Psoas muscle (tissue), 8 donors: ENCODE data around the gene CSHL1. TPM values are rescaled to one million over a fixed set of nuclear protein-coding genes. Genes with fewer than 3 reads are reported as not detected.

Source experiments
- ATAC-seq, 4 donors: fragments of 200-7000 bp; cut with Tn5 transposase; one replicate each; pipeline ENCODE4 v1.9.1; 2020; ENCODE audit warnings: moderate library complexity in 3 of 4, mild to moderate bottlenecking in 2 of 4
- DNase-seq, 2 donors: peaks; one replicate each; pipeline ENCODE4 v3.0.0-alpha.2; 2020
- H3K27ac ChIP-seq: fragments of 200-600 bp; one replicate; pipeline ENCODE4 v1.8.0; 2022
- H3K27me3 ChIP-seq, 3 donors: fragments of 200-600 bp in 1 of 3; one replicate each; pipeline versions ENCODE4 v1.6.1 to v1.8.0; 2013 to 2022; ENCODE audit warnings: low read length in 2 of 3, mild to moderate bottlenecking in 2 of 3, moderate library complexity in 1 of 3; ENCODE audit not compliant: insufficient read depth in 3 of 3
- H3K36me3 ChIP-seq, 2 donors: fragments of 200-600 bp in 1 of 2; one replicate each; pipeline versions ENCODE4 v1.6.1 to v1.8.0; 2013 to 2022; ENCODE audit warnings: low read depth in 1 of 2, mild to moderate bottlenecking in 1 of 2, moderate library complexity in 1 of 2; ENCODE audit not compliant: insufficient read depth in 1 of 2
- H3K4me1 ChIP-seq: fragments of 200-600 bp; one replicate; pipeline ENCODE4 v1.8.0; 2022
- H3K4me3 ChIP-seq: fragments of 200-600 bp; one replicate; pipeline ENCODE4 v1.8.0; 2022; ENCODE audit warnings: mild to moderate bottlenecking
- H3K9me3 ChIP-seq: fragments of 200-600 bp; one replicate; pipeline ENCODE4 v1.8.0; 2022
- CTCF ChIP-seq: fragments of 200-600 bp; IDR thresholded peaks from one replicate; pipeline ENCODE4 v1.8.0; 2022; ENCODE audit warnings: antibody characterized with exemption
- WGBS, 3 donors: extraction: QIAGEN DNeasy Blood & Tissue Kit; methylation state at CpG; one replicate each; pipeline versions ENCODE4 v1.1.6 to v1.1.7; 2013; 5-methylcytosine and 5-hydroxymethylcytosine counted together
- intact Hi-C, 2 donors: fragments of 100-400 bp; cut with DNase I; formaldehyde crosslinking; loops; one replicate each; pipeline versions ENCODE4 v1.11.0 to v1.14.2; 2022
- polyA plus RNA-seq, 3 donors: library from polyadenylated mRNA; stranded (reverse); fragments of 200-250 nt; gene quantifications; one replicate each; pipeline ENCODE4 v1.2.3, GENCODE V29; 2013
- total RNA-seq, 4 donors: library from RNA; stranded (reverse); fragmentation: NEBNext Ultra II Directional in 2 of 4; extraction: Animal tissue kit (Norgen Biotek cat#: 25700) in 2 of 4; gene quantifications; one replicate each; pipeline versions ENCODE4 v1.2.1 to v1.2.4, GENCODE V29; 2021 to 2023
- donor health status: healthy with polysubstance abuse.
- donor health status: DM: no; HTN: no; CAD: no; lungs with moderate emphysema.
- donor health status: Bipolar disorder and iron deficiency.
- donor health status: healthy.
- donor health status: DM: yes; HTN: yes; CAD: no.
- donor health status: DM: no; HTN: no; CAD: no.
- donor health status: DM: no; HTN: no; CAD: no.
- donor health status: DM: yes; HTN: yes; CAD: no.

Gene CSHL1
- total and polyA plus RNA-seq, 7 donors = not detected

- ATAC-seq (peak; percentile 16 to 53 (median 43)), DNase-seq (no peak)
- no peaks in the 10 kb centered on the region for H3K27me3 ChIP-seq
Measured at GRCh38 chr17:63949576-63950250, 38.7 kb upstream of the CSHL1 start.

GRCh38 chr17:63948521-63948920 lies 37.5 kb upstream of the CSHL1 start:
- intact Hi-C loops = no loop called here
- no peak overlapping the region for H3K4me3 ChIP-seq
- no peaks in the 10 kb centered on the region for H3K27me3 ChIP-seq
- ATAC-seq (no peak), DNase-seq (no peak)
- peaks cover 47% of the 10 kb centered on the region for H3K4me1 ChIP-seq
- H3K27ac ChIP-seq = no peak overlapping the region
- H3K36me3 ChIP-seq = peaks cover 0 to 80% of the 10 kb centered on the region in 2 donors
- 88 to 90% (median 88%) methylated on average over 9 of the region's 9 CpGs for WGBS, 3 donors
- H3K9me3 ChIP-seq = no peaks in the 10 kb centered on the region
- no peak for TF ChIP-seq CTCF

More at GRCh38 chr17:63949576-63950250, 38.7 kb upstream of the CSHL1 start:
- Histone ChIP-seq H3K36me3 (peaks cover 0 to 74% of the 10 kb centered on the region in 2 donors), H3K4me1 (peaks cover 55% of the 10 kb centered on the region), H3K27ac (peak overlapping the region; percentile 77), H3K4me3 (no peak overlapping the region), H3K9me3 (no peaks in the 10 kb centered on the region)
- TF ChIP-seq CTCF = no peak
- WGBS, 3 donors = 30 to 43% (median 36%) methylated on average over 17 to 18 of the region's 18 CpGs
- intact Hi-C loops = loop anchor here in 1 of 2 donors (5.0 kb wide), 1 partner anchor 38 kb away; no protein-coding TSS in a partner anchor

GRCh38 chr17:63947711-63948330 lies 36.8 kb upstream of the CSHL1 start:
- TF ChIP-seq CTCF = no peak
- H3K4me3 ChIP-seq = no peak overlapping the region
- DNase-seq = no peak
- intact Hi-C loops = no loop called here
- no peak for ATAC-seq
- peaks cover 40% of the 10 kb centered on the region for H3K4me1 ChIP-seq
- no peaks in the 10 kb centered on the region for H3K27me3 ChIP-seq
- H3K9me3 ChIP-seq = no peaks in the 10 kb centered on the region
- WGBS, 3 donors = 78 to 86% (median 82%) methylated on average over 18 of the region's 18 CpGs
- H3K36me3 ChIP-seq = peaks cover 0 to 80% of the 10 kb centered on the region in 2 donors
- H3K27ac ChIP-seq = peak overlapping the region; percentile 41

- Histone ChIP-seq H3K4me1 (peaks cover 37% of the 10 kb centered on the region), H3K36me3 (peaks cover 0 to 81% of the 10 kb centered on the region in 2 donors), H3K27me3 (no peaks in the 10 kb centered on the region), H3K4me3 (no peak overlapping the region), H3K9me3 (no peaks in the 10 kb centered on the region), H3K27ac (peak overlapping the region; percentile 16)
- DNase-seq = peak in 1 of 2 donors; percentile 76
- 34 to 58% (median 39%) methylated on average over 18 to 20 of the region's 20 CpGs for WGBS, 3 donors
- ATAC-seq = peak; percentile 56 to 65 (median 63)
- intact Hi-C loops = no loop called here
- peak; percentile 73 for TF ChIP-seq CTCF
Measured at GRCh38 chr17:63946440-63947363, 35.6 kb upstream of the CSHL1 start.
